HK-2 (cell line): ENCODE data around the gene KICS2.
A peak's percentile ranks its signal among the peaks of the same experiment; 100 is the strongest.
"Not testable (repeated sequence)": the region's sequence is repeated elsewhere in the genome, so short reads cannot be mapped to it uniquely, and the experiment has no call there.

ENCODE experiments used
- DNase-seq: peaks from one replicate; pipeline ENCODE4 v3.0.0-alpha.2; 2018; ENCODE audit not compliant: unreplicated experiment

Gene KICS2

GRCh38 chr12:64216239-64216638 lies 5.9 kb downstream of the KICS2 start:
- DNase-seq, result no peak

- DNase-seq, result no peak
These were observed 9.9 kb downstream of the KICS2 start for GRCh38 chr12:64212119-64212746.

- no peak for DNase-seq
These were observed 14.6 kb downstream of the KICS2 start for GRCh38 chr12:64207453-64207852.

GRCh38 chr12:64205542-64205941 lies 16.6 kb downstream of the KICS2 start:
- no peak for DNase-seq

GRCh38 chr12:64203775-64204174 lies 18.3 kb downstream of the KICS2 start:
- DNase-seq, result no peak

GRCh38 chr12:64203036-64203435 lies 19.1 kb downstream of the KICS2 start:
- no peak for DNase-seq

- DNase-seq, result not testable (repeated sequence)
These were observed 26.3 kb downstream of the KICS2 start for GRCh38 chr12:64195841-64196240.

GRCh38 chr12:64194333-64195149 lies 27.6 kb downstream of the KICS2 start:
- DNase-seq, result no peak

GRCh38 chr12:64193931-64194330 lies 28.2 kb downstream of the KICS2 start:
- no peak for DNase-seq

GRCh38 chr12:64192644-64193444 lies 29.3 kb downstream of the KICS2 start:
- no peak for DNase-seq

- DNase-seq, result no peak
These were observed 32.0 kb downstream of the KICS2 start for GRCh38 chr12:64190140-64190539.

GRCh38 chr12:64189530-64189929 lies 32.6 kb downstream of the KICS2 start:
- no peak for DNase-seq

GRCh38 chr12:64187794-64188193 lies 34.3 kb downstream of the KICS2 start:
- DNase-seq, result no peak

GRCh38 chr12:64187370-64187769 lies 34.7 kb downstream of the KICS2 start:
- no peak for DNase-seq

- no peak for DNase-seq
These were observed 35.3 kb downstream of the KICS2 start for GRCh38 chr12:64186789-64187188.

GRCh38 chr12:64184216-64184615 lies 37.9 kb downstream of the KICS2 start:
- DNase-seq, result no peak

GRCh38 chr12:64181430-64182291 lies 40.4 kb downstream of the KICS2 start:
- peak; percentile 75 for DNase-seq

- DNase-seq, result peak; percentile 45
These were observed 41.1 kb downstream of the KICS2 start for GRCh38 chr12:64180951-64181350.

- no peak for DNase-seq
These were observed 44.0 kb downstream of the KICS2 start for GRCh38 chr12:64178122-64178521.

GRCh38 chr12:64177001-64177400 lies 45.1 kb downstream of the KICS2 start:
- no peak for DNase-seq

GRCh38 chr12:64175254-64175945 lies 46.7 kb downstream of the KICS2 start:
- DNase-seq, result no peak
